WTC11 (cell line): ENCODE measurements around the gene CXCL17. TPM values are rescaled to one million over a fixed set of nuclear protein-coding genes. Genes with fewer than 3 reads are reported as not detected.

Experiments used
- ATAC-seq: fragments of 200-7000 bp; cut with Tn5 transposase; 2 replicates; pipeline ENCODE4 v1.10.0; 2021; ENCODE audit warnings: mild to moderate bottlenecking, moderate library complexity
- CTCF ChIA-PET: fragments of 300-600 bp; sonication (Branson Sonifier 250); formaldehyde crosslinking; loops from one replicate; lab custom pipeline; 2021; ENCODE audit warnings: antibody characterized with exemption; lab: Charles Lee
- POLR2A ChIA-PET: fragments of 350-600 bp; sonication (Branson Sonifier 250); formaldehyde crosslinking; loops from one replicate; lab custom pipeline; 2021; ENCODE audit warnings: antibody characterized with exemption; lab: Charles Lee
- DNase-seq: peaks from one replicate; pipeline ENCODE4 v3.0.0; 2021; ENCODE audit warnings: low spot score
- H3K27ac Mint-ChIP-seq: 2 replicates; pipeline ENCODE4 v1.8.0; 2021; ENCODE audit warnings: mixed read lengths
- H3K27me3 Mint-ChIP-seq: 2 replicates; pipeline ENCODE4 v1.8.0; 2021; ENCODE audit warnings: low read depth, mild to moderate bottlenecking, moderate library complexity, mixed read lengths
- H3K36me3 Mint-ChIP-seq: 2 replicates; pipeline ENCODE4 v1.8.0; 2021; ENCODE audit warnings: mixed read lengths
- H3K4me1 Mint-ChIP-seq: 2 replicates; pipeline ENCODE4 v1.8.0; 2022; ENCODE audit warnings: mixed read lengths
- H3K4me3 Mint-ChIP-seq: 2 replicates; pipeline ENCODE4 v1.8.0; 2021; ENCODE audit warnings: mild to moderate bottlenecking, moderate library complexity, mixed read lengths
- H3K9me3 Mint-ChIP-seq: 2 replicates; pipeline ENCODE4 v1.8.0; 2021; ENCODE audit warnings: mixed read lengths
- ATF1 ChIP-seq: sonication (generic); formaldehyde crosslinking; IDR thresholded peaks from 2 replicates; pipeline ENCODE4 v1.8.1; 2023; ENCODE audit warnings: mild to moderate bottlenecking, moderate library complexity, missing genetic modification reagents
- GABPB1 ChIP-seq: sonication (generic); formaldehyde crosslinking; IDR thresholded peaks from 2 replicates; pipeline ENCODE4 v1.8.1; 2023; ENCODE audit warnings: mild to moderate bottlenecking, missing genetic modification reagents
- JUN ChIP-seq: sonication (generic); formaldehyde crosslinking; IDR thresholded peaks from 2 replicates; pipeline ENCODE4 v1.8.0; 2023; ENCODE audit warnings: mild to moderate bottlenecking, missing genetic modification reagents
- KAT7 ChIP-seq: sonication (generic); formaldehyde crosslinking; IDR thresholded peaks from 2 replicates; pipeline ENCODE4 v1.8.1; 2023; ENCODE audit warnings: missing genetic modification reagents, mild to moderate bottlenecking, borderline replicate concordance
- MXD4 ChIP-seq: fragments of 250-450 bp; sonication (Bioruptor Pico); IDR thresholded peaks from 2 replicates; pipeline ENCODE4 v1.8.0; 2021; ENCODE audit warnings: mild to moderate bottlenecking, moderate library complexity, borderline replicate concordance
- NR2C2 ChIP-seq: sonication (generic); formaldehyde crosslinking; IDR thresholded peaks from 2 replicates; pipeline ENCODE4 v1.8.0; 2022; ENCODE audit warnings: mild to moderate bottlenecking, missing genetic modification reagents
- RORB ChIP-seq: fragments of 250-450 bp; sonication (Bioruptor Pico); IDR thresholded peaks from 2 replicates; pipeline ENCODE4 v1.9.0; 2021; ENCODE audit warnings: mild to moderate bottlenecking
- TCF7 ChIP-seq: sonication (generic); formaldehyde crosslinking; IDR thresholded peaks from 2 replicates; pipeline ENCODE4 v1.8.0; 2022; ENCODE audit warnings: mild to moderate bottlenecking, low read depth, missing genetic modification reagents, moderate library complexity
- ZNF138 ChIP-seq: sonication (generic); formaldehyde crosslinking; conservative IDR thresholded peaks from 2 replicates; pipeline ENCODE4 v1.8.1; 2022; ENCODE audit warnings: mild to moderate bottlenecking, moderate library complexity, missing genetic modification reagents
- total RNA-seq: library from RNA; stranded (reverse); gene quantifications from 3 replicates; pipeline ENCODE4 v1.2.3, GENCODE V29; 2021
- TF ChIP-seq, protein P1 (sequence below): fragments of 250-450 bp; sonication (Bioruptor Pico); conservative IDR thresholded peaks from 2 replicates; pipeline ENCODE4 v1.9.0; 2021; ENCODE audit warnings: mild to moderate bottlenecking
- TF ChIP-seq, protein P2 (sequence below): sonication (generic); formaldehyde crosslinking; IDR thresholded peaks from 2 replicates; pipeline ENCODE4 v1.8.1; 2022; ENCODE audit warnings: mild to moderate bottlenecking, missing genetic modification reagents, moderate library complexity, borderline replicate concordance
- TF ChIP-seq, protein P3 (sequence below): sonication (generic); formaldehyde crosslinking; IDR thresholded peaks from 2 replicates; pipeline ENCODE4 v1.8.0; 2023; ENCODE audit warnings: mild to moderate bottlenecking, missing genetic modification reagents
- TF ChIP-seq, protein P4 (sequence below): sonication (generic); formaldehyde crosslinking; IDR thresholded peaks from 2 replicates; pipeline ENCODE4 v1.8.0; 2022; ENCODE audit warnings: mild to moderate bottlenecking, missing genetic modification reagents
- TF ChIP-seq, protein P5 (sequence below): sonication (generic); formaldehyde crosslinking; IDR thresholded peaks from 2 replicates; pipeline ENCODE4 v1.8.1; 2023; ENCODE audit warnings: mild to moderate bottlenecking, missing genetic modification reagents
- TF ChIP-seq, protein P6 (sequence below): sonication (generic); formaldehyde crosslinking; IDR thresholded peaks from 2 replicates; pipeline ENCODE4 v1.8.0; 2023; ENCODE audit warnings: missing genetic modification reagents, mild to moderate bottlenecking, borderline replicate concordance
- TF ChIP-seq, protein P7 (sequence below): sonication (generic); formaldehyde crosslinking; IDR thresholded peaks from 2 replicates; pipeline ENCODE4 v1.8.0; 2022; ENCODE audit warnings: missing genetic modification reagents
- TF ChIP-seq, protein P8 (sequence below): sonication (generic); formaldehyde crosslinking; IDR thresholded peaks from 2 replicates; pipeline ENCODE4 v1.8.1; 2022; ENCODE audit warnings: low read depth, missing genetic modification reagents, borderline replicate concordance

The CXCL17 gene
- total RNA-seq, 1 experiment from 2014 or later: not detected

DNA sequence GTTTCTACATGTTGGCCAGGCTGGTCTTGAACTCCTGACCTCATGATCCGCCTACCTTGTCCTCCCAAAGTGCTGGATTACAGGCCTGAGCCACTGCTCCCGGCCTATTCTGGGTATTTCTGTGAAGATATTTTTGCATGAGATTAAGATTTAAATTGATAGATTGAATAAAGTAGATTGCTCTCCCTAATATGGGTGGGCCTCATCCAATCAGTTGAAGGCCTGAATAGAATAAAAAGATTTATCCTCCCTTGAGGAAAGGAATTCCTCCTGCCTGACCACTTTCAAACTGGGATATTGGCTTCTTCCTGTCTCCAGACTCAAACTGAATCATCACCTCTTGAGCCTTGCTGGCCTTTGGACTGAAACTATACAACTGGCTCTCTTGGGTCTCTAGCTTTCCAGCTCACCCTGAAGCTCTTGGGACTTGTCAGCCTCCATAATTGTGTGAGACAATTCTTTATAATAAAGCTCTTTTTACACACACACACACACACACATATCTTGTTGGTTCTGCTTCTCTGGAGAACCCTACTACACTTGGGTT is 36.1 kb upstream of the CXCL17 start:
- no peak overlapping the region for H3K4me3 Mint-ChIP-seq
- CTCF ChIA-PET: no interaction called here
- DNase-seq (no peak), ATAC-seq (no peak)
- peaks cover 2% of the 10 kb centered on the region; the same call in 1 of the 2 replicates for H3K36me3 Mint-ChIP-seq
- TF ChIP-seq KAT7 (CRISPR knock-in tag): no peak
- TF ChIP-seq NR2C2 (CRISPR knock-in tag): no peak
- TF ChIP-seq, protein P1, sequence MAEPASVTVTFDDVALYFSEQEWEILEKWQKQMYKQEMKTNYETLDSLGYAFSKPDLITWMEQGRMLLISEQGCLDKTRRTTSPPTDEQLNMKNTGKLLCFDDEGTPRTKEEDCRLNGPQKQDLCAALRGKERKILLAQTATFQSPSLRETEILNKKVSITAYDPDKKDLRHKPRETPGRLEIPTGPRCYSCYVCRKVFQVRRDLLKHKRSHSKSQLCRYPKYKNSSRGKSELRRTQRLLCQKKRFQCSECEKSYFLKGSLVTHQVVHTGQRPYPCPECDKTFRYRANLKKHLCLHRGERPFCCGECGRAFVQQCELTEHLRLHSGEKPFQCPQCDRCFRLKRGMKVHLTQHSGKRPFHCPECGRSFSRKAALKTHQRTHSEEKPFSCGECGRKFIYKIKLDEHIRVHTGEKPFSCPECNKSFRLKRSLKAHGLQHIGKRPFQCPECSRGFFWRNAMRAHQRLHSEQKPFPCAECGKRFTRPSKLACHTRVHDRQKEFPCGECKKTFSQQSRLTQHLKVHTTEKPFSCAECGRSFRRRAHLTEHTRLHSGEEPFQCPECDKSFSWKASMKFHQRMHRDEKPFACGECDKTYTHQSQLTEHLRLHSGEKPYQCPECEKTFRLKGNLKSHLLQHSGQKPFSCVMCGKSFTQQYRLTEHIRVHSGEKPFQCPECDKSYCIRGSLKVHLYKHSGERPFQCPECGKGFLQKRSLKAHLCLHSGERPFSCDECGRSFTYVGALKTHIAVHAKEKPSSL (CRISPR knock-in tag): no peak
- TF ChIP-seq, protein P2, sequence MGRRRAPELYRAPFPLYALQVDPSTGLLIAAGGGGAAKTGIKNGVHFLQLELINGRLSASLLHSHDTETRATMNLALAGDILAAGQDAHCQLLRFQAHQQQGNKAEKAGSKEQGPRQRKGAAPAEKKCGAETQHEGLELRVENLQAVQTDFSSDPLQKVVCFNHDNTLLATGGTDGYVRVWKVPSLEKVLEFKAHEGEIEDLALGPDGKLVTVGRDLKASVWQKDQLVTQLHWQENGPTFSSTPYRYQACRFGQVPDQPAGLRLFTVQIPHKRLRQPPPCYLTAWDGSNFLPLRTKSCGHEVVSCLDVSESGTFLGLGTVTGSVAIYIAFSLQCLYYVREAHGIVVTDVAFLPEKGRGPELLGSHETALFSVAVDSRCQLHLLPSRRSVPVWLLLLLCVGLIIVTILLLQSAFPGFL (CRISPR knock-in tag): no peak
- no peak for TF ChIP-seq GABPB1 (CRISPR knock-in tag)
- TF ChIP-seq, protein P3, sequence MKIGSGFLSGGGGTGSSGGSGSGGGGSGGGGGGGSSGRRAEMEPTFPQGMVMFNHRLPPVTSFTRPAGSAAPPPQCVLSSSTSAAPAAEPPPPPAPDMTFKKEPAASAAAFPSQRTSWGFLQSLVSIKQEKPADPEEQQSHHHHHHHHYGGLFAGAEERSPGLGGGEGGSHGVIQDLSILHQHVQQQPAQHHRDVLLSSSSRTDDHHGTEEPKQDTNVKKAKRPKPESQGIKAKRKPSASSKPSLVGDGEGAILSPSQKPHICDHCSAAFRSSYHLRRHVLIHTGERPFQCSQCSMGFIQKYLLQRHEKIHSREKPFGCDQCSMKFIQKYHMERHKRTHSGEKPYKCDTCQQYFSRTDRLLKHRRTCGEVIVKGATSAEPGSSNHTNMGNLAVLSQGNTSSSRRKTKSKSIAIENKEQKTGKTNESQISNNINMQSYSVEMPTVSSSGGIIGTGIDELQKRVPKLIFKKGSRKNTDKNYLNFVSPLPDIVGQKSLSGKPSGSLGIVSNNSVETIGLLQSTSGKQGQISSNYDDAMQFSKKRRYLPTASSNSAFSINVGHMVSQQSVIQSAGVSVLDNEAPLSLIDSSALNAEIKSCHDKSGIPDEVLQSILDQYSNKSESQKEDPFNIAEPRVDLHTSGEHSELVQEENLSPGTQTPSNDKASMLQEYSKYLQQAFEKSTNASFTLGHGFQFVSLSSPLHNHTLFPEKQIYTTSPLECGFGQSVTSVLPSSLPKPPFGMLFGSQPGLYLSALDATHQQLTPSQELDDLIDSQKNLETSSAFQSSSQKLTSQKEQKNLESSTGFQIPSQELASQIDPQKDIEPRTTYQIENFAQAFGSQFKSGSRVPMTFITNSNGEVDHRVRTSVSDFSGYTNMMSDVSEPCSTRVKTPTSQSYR: no peak
- TF ChIP-seq MXD4 (CRISPR knock-in tag): no peak
- TF ChIP-seq, protein P4, sequence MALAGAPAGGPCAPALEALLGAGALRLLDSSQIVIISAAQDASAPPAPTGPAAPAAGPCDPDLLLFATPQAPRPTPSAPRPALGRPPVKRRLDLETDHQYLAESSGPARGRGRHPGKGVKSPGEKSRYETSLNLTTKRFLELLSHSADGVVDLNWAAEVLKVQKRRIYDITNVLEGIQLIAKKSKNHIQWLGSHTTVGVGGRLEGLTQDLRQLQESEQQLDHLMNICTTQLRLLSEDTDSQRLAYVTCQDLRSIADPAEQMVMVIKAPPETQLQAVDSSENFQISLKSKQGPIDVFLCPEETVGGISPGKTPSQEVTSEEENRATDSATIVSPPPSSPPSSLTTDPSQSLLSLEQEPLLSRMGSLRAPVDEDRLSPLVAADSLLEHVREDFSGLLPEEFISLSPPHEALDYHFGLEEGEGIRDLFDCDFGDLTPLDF: no peak
- TF ChIP-seq, protein P5, sequence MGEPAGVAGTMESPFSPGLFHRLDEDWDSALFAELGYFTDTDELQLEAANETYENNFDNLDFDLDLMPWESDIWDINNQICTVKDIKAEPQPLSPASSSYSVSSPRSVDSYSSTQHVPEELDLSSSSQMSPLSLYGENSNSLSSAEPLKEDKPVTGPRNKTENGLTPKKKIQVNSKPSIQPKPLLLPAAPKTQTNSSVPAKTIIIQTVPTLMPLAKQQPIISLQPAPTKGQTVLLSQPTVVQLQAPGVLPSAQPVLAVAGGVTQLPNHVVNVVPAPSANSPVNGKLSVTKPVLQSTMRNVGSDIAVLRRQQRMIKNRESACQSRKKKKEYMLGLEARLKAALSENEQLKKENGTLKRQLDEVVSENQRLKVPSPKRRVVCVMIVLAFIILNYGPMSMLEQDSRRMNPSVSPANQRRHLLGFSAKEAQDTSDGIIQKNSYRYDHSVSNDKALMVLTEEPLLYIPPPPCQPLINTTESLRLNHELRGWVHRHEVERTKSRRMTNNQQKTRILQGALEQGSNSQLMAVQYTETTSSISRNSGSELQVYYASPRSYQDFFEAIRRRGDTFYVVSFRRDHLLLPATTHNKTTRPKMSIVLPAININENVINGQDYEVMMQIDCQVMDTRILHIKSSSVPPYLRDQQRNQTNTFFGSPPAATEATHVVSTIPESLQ (CRISPR knock-in tag): no peak
- TF ChIP-seq, protein P6, sequence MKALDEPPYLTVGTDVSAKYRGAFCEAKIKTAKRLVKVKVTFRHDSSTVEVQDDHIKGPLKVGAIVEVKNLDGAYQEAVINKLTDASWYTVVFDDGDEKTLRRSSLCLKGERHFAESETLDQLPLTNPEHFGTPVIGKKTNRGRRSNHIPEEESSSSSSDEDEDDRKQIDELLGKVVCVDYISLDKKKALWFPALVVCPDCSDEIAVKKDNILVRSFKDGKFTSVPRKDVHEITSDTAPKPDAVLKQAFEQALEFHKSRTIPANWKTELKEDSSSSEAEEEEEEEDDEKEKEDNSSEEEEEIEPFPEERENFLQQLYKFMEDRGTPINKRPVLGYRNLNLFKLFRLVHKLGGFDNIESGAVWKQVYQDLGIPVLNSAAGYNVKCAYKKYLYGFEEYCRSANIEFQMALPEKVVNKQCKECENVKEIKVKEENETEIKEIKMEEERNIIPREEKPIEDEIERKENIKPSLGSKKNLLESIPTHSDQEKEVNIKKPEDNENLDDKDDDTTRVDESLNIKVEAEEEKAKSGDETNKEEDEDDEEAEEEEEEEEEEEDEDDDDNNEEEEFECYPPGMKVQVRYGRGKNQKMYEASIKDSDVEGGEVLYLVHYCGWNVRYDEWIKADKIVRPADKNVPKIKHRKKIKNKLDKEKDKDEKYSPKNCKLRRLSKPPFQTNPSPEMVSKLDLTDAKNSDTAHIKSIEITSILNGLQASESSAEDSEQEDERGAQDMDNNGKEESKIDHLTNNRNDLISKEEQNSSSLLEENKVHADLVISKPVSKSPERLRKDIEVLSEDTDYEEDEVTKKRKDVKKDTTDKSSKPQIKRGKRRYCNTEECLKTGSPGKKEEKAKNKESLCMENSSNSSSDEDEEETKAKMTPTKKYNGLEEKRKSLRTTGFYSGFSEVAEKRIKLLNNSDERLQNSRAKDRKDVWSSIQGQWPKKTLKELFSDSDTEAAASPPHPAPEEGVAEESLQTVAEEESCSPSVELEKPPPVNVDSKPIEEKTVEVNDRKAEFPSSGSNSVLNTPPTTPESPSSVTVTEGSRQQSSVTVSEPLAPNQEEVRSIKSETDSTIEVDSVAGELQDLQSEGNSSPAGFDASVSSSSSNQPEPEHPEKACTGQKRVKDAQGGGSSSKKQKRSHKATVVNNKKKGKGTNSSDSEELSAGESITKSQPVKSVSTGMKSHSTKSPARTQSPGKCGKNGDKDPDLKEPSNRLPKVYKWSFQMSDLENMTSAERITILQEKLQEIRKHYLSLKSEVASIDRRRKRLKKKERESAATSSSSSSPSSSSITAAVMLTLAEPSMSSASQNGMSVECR (CRISPR knock-in tag): no peak
- no peak for TF ChIP-seq TCF7 (CRISPR knock-in tag)
- TF ChIP-seq ATF1: no peak
- TF ChIP-seq JUN (CRISPR knock-in tag): no peak
- TF ChIP-seq, protein P7, sequence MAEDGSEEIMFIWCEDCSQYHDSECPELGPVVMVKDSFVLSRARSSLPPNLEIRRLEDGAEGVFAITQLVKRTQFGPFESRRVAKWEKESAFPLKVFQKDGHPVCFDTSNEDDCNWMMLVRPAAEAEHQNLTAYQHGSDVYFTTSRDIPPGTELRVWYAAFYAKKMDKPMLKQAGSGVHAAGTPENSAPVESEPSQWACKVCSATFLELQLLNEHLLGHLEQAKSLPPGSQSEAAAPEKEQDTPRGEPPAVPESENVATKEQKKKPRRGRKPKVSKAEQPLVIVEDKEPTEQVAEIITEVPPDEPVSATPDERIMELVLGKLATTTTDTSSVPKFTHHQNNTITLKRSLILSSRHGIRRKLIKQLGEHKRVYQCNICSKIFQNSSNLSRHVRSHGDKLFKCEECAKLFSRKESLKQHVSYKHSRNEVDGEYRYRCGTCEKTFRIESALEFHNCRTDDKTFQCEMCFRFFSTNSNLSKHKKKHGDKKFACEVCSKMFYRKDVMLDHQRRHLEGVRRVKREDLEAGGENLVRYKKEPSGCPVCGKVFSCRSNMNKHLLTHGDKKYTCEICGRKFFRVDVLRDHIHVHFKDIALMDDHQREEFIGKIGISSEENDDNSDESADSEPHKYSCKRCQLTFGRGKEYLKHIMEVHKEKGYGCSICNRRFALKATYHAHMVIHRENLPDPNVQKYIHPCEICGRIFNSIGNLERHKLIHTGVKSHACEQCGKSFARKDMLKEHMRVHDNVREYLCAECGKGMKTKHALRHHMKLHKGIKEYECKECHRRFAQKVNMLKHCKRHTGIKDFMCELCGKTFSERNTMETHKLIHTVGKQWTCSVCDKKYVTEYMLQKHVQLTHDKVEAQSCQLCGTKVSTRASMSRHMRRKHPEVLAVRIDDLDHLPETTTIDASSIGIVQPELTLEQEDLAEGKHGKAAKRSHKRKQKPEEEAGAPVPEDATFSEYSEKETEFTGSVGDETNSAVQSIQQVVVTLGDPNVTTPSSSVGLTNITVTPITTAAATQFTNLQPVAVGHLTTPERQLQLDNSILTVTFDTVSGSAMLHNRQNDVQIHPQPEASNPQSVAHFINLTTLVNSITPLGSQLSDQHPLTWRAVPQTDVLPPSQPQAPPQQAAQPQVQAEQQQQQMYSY: no peak
- no peak for TF ChIP-seq RORB (CRISPR knock-in tag)
- TF ChIP-seq, protein P8, sequence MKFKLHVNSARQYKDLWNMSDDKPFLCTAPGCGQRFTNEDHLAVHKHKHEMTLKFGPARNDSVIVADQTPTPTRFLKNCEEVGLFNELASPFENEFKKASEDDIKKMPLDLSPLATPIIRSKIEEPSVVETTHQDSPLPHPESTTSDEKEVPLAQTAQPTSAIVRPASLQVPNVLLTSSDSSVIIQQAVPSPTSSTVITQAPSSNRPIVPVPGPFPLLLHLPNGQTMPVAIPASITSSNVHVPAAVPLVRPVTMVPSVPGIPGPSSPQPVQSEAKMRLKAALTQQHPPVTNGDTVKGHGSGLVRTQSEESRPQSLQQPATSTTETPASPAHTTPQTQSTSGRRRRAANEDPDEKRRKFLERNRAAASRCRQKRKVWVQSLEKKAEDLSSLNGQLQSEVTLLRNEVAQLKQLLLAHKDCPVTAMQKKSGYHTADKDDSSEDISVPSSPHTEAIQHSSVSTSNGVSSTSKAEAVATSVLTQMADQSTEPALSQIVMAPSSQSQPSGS: no peak
- no peak for TF ChIP-seq ZNF138
- H3K27me3 Mint-ChIP-seq: no peaks in the 10 kb centered on the region
- H3K4me1 Mint-ChIP-seq: peaks cover 42% of the 10 kb centered on the region
- H3K9me3 Mint-ChIP-seq: peaks cover 3% of the 10 kb centered on the region; the same call in 1 of the 2 replicates
- no peak overlapping the region for H3K27ac Mint-ChIP-seq
- POLR2A ChIA-PET: interaction anchor here (0.6 kb wide), 1 partner anchor 189 kb away, joined by 3 read pairs; no protein-coding TSS in a partner anchor
